RPMI7951 (cell line): ENCODE results near the gene PLCB4. TPM values are rescaled to one million over a fixed set of nuclear protein-coding genes. Genes with fewer than 3 reads are reported as not detected.
A peak's percentile ranks its signal among the peaks of the same experiment; 100 is the strongest.
"Not testable (repeated sequence)": the region's sequence is repeated elsewhere in the genome, so short reads cannot be mapped to it uniquely, and the experiment has no call there.

Experiments
- DNase-seq: peaks from one replicate; pipeline ENCODE4 v3.0.0-alpha.2; 2012; ENCODE audit warnings: low read depth
- total RNA-seq: library from RNA; depleted of rRNA; stranded (reverse); fragments of >200 nt; shearing (Covaris generic); gene quantifications from 2 replicates; pipeline ENCODE4 v1.2.3, GENCODE V29; 2014

PLCB4 gene
- total RNA-seq, 1 experiment from 2014 or later, result 5.4 TPM

GRCh38 chr20:9141921-9142320 lies 73.0 kb downstream of the PLCB4 start:
- no peak for DNase-seq

- DNase-seq, result no peak
Observed at GRCh38 chr20:9142809-9143208, 73.9 kb downstream of the PLCB4 start.

GRCh38 chr20:9143926-9144325 lies 75.0 kb downstream of the PLCB4 start:
- no peak for DNase-seq

- no peak for DNase-seq
Observed at GRCh38 chr20:9144643-9145042, 75.8 kb downstream of the PLCB4 start.

GRCh38 chr20:9145142-9145541 lies 76.3 kb downstream of the PLCB4 start:
- DNase-seq, result no peak

- DNase-seq, result no peak
Observed at GRCh38 chr20:9146649-9147048, 77.8 kb downstream of the PLCB4 start.

- peak; percentile 90 for DNase-seq
Observed at GRCh38 chr20:9147547-9148024, 78.7 kb downstream of the PLCB4 start.

GRCh38 chr20:9148291-9148690 lies 79.4 kb downstream of the PLCB4 start:
- no peak for DNase-seq

- no peak for DNase-seq
Observed at GRCh38 chr20:9149087-9149486, 80.2 kb downstream of the PLCB4 start.

GRCh38 chr20:9149796-9150195 lies 80.9 kb downstream of the PLCB4 start:
- no peak for DNase-seq

GRCh38 chr20:9150679-9151078 lies 81.8 kb downstream of the PLCB4 start:
- no peak for DNase-seq

- not testable (repeated sequence) for DNase-seq
Observed at GRCh38 chr20:9152139-9152538, 83.3 kb downstream of the PLCB4 start.

GRCh38 chr20:9154464-9155024 lies 85.7 kb downstream of the PLCB4 start:
- DNase-seq, result no peak

- DNase-seq, result no peak
Observed at GRCh38 chr20:9156529-9157280, 87.8 kb downstream of the PLCB4 start.

- no peak for DNase-seq
Observed at GRCh38 chr20:9160331-9160730, 91.4 kb downstream of the PLCB4 start.

GRCh38 chr20:9160757-9161156 lies 91.9 kb downstream of the PLCB4 start:
- no peak for DNase-seq

- no peak for DNase-seq
Observed at GRCh38 chr20:9161311-9161710, 92.4 kb downstream of the PLCB4 start.

GRCh38 chr20:9163251-9163650 lies 94.4 kb downstream of the PLCB4 start:
- DNase-seq, result no peak

- no peak for DNase-seq
Observed at GRCh38 chr20:9163995-9164394, 95.1 kb downstream of the PLCB4 start.

GRCh38 chr20:9165261-9165660 lies 96.4 kb downstream of the PLCB4 start:
- no peak for DNase-seq

GRCh38 chr20:9166153-9166780 lies 97.4 kb downstream of the PLCB4 start:
- DNase-seq, result no peak

- no peak for DNase-seq
Observed at GRCh38 chr20:9169409-9169808, 100.5 kb downstream of the PLCB4 start.

- peak; percentile 82 for DNase-seq
Observed at GRCh38 chr20:9172851-9173250, 104.0 kb downstream of the PLCB4 start.
